H1 (cell line): ENCODE data around the gene HOXC11. TPM values are rescaled to one million over a fixed set of nuclear protein-coding genes. Genes with fewer than 3 reads are reported as not detected.

Source experiments
- BRCA1 ChIP-seq: IDR thresholded peaks from 2 replicates; pipeline ENCODE4 v1.6.1; 2012; ENCODE audit warnings: low read depth, low read length, improper control_type of control experiment
- CBX5 ChIP-seq: fragments of 300-800, 300-1000 bp; sonication (generic); IDR thresholded peaks from 2 replicates; pipeline ENCODE4 v1.7.1; 2016; ENCODE audit warnings: antibody characterized with exemption, low read length, low read depth
- CBX8 ChIP-seq: fragments of 300-800, 300-1000 bp; sonication (generic); IDR thresholded peaks from 2 replicates; pipeline ENCODE4 v1.7.1; 2016; ENCODE audit warnings: low read depth, low read length, borderline replicate concordance
- CTBP2 ChIP-seq: IDR thresholded peaks from 2 replicates; pipeline ENCODE4 v1.7.0; 2011; ENCODE audit warnings: borderline replicate concordance, mild to moderate bottlenecking, moderate library complexity, mixed read lengths, low read length; ENCODE audit not compliant: insufficient read depth, insufficient read length
- EGR1 ChIP-seq: IDR thresholded peaks from 2 replicates; pipeline ENCODE4 v1.6.1; 2011; ENCODE audit warnings: low read depth, low read length, borderline replicate concordance
- FOSL1 ChIP-seq: IDR thresholded peaks from 2 replicates; pipeline ENCODE4 v1.6.1; 2011; ENCODE audit warnings: mild to moderate bottlenecking, low read depth, low read length, moderate library complexity; ENCODE audit not compliant: insufficient read depth
- GTF2F1 ChIP-seq: IDR thresholded peaks from 2 replicates; pipeline ENCODE4 v1.6.1; 2012; ENCODE audit warnings: low read depth, low read length, improper control_type of control experiment, borderline replicate concordance
- HDAC2 ChIP-seq, 2 experiments: fragments of 300-600 bp in 1 of 2; sonication (generic) in 1 of 2; IDR thresholded peaks; 2 replicates each; pipeline ENCODE4 v1.6.1; 2011 to 2012; ENCODE audit warnings: low read depth in 2 of 2, low read length in 2 of 2, mild to moderate bottlenecking in 2 of 2, moderate library complexity in 2 of 2, borderline replicate concordance in 1 of 2, inconsistent platforms in 1 of 2
- HDAC6 ChIP-seq: IDR thresholded peaks from one replicate; pipeline ENCODE4 v1.7.1; 2012; ENCODE audit warnings: low read depth, mild to moderate bottlenecking, inconsistent platforms, low read length, moderate library complexity
- MAX ChIP-seq: IDR thresholded peaks from 2 replicates; pipeline ENCODE4 v1.6.1; 2012; ENCODE audit warnings: inconsistent platforms
- RNF2 ChIP-seq: fragments of 200-900, 300-1000 bp; sonication (generic); IDR thresholded peaks from 2 replicates; pipeline ENCODE4 v1.7.1; 2016; ENCODE audit warnings: borderline replicate concordance, low read depth, mild to moderate bottlenecking, antibody characterized with exemption, low read length; ENCODE audit not compliant: poor library complexity, severe bottlenecking; ENCODE audit errors: missing control alignments
- SP1 ChIP-seq: IDR thresholded peaks from 2 replicates; pipeline ENCODE4 v1.6.1; 2011; ENCODE audit warnings: low read depth, low read length
- SP2 ChIP-seq: IDR thresholded peaks from 2 replicates; pipeline ENCODE4 v1.6.1; 2012; ENCODE audit warnings: mild to moderate bottlenecking, low read length, inconsistent platforms
- SUZ12 ChIP-seq: fragments of 200-600 bp; sonication (generic); IDR thresholded peaks from 2 replicates; pipeline ENCODE4 v1.6.1; 2012; ENCODE audit warnings: mild to moderate bottlenecking, inconsistent platforms, low read length, moderate library complexity, mixed read lengths
- USF2 ChIP-seq: IDR thresholded peaks from 2 replicates; pipeline ENCODE4 v1.6.1; 2011; ENCODE audit warnings: low read length, improper control_type of control experiment
- ZNF274 ChIP-seq: IDR thresholded peaks from 2 replicates; pipeline ENCODE4 v1.7.0; 2012; ENCODE audit warnings: low read length, borderline replicate concordance; ENCODE audit errors: extremely low read depth
- polyA plus RNA-seq, 7 experiments: library from polyadenylated mRNA; depleted of rRNA in 3 of 7; stranded (reverse) in 5 of 7; unstranded in 2 of 7; fragments of >200 nt in 5 of 7; fragments of 200-250 nt in 2 of 7; gene quantifications; 1 replicate in 5 of 7; 2 replicates in 1 of 7; 4 replicates in 1 of 7; pipeline versions ENCODE4 v1.2.1 to v1.2.3, GENCODE V29; 2011 to 2013; ENCODE audit warnings: missing spikeins in 2 of 7, mixed read lengths in 2 of 7
- total RNA-seq: library from RNA; stranded (reverse); fragmentation: NEBNext Ultra II Directional; extraction: Animal tissue kit (Norgen Biotek cat#: 25700); gene quantifications from 2 replicates; pipeline ENCODE4 v1.2.1, GENCODE V29; 2021
- TF ChIP-seq, protein P1 (sequence below), 3 experiments: IDR thresholded peaks; 1 replicate in 2 of 3; 2 replicates in 1 of 3; pipeline versions ENCODE4 v1.5.1 to v1.6.1; 2011; ENCODE audit warnings: low read length in 3 of 3, mild to moderate bottlenecking in 3 of 3, inconsistent platforms in 2 of 3, low read depth in 1 of 3, moderate library complexity in 1 of 3; ENCODE audit not compliant: insufficient read depth in 1 of 3; ENCODE audit errors: control extremely low read depth in 1 of 3

The HOXC11 gene
- total and polyA plus RNA-seq, 2 of the 8 experiments (the other 6 are each of a cell fraction or from before 2014, with no cell fraction given), result not detected

DNA sequence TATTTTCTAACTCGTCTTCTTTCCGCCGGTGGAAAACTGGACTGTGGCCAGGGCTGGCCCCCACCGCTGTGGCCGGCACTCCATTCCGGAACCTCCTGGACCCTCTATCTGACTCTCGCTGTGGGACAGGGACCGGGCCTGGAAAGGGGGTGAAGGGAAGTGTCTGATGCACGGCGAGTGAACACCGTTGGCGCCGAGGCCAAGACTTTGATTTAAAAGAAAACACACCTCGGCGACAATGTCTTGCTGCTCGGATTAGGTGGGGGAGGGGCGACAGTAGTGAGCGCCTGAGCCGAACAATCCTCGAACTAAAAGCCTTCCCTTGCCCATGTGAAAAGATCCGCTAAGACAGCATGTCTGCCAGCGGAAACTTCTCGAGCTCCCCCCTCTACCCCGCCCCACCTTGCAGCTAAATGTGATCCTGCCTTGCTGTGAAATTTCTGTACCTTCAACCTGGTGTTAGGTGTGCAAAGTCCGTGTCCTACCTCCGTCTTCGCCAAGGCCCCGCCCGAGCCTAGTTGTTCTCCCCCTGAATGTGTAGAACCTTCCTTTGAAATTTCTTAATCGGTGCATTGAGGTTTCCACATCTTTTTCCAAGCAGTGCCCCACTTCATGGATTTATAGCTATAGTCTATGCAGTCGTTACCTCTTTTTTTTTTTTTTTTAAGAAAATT is 2.7 kb downstream of the HOXC11 start (continued):
- TF ChIP-seq, protein P1, sequence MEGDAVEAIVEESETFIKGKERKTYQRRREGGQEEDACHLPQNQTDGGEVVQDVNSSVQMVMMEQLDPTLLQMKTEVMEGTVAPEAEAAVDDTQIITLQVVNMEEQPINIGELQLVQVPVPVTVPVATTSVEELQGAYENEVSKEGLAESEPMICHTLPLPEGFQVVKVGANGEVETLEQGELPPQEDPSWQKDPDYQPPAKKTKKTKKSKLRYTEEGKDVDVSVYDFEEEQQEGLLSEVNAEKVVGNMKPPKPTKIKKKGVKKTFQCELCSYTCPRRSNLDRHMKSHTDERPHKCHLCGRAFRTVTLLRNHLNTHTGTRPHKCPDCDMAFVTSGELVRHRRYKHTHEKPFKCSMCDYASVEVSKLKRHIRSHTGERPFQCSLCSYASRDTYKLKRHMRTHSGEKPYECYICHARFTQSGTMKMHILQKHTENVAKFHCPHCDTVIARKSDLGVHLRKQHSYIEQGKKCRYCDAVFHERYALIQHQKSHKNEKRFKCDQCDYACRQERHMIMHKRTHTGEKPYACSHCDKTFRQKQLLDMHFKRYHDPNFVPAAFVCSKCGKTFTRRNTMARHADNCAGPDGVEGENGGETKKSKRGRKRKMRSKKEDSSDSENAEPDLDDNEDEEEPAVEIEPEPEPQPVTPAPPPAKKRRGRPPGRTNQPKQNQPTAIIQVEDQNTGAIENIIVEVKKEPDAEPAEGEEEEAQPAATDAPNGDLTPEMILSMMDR (IDR thresholded peaks at IDR 0.05; ENCODE audit: control extremely low read depth in 1 of 3, insufficient read depth in 1 of 3, low read depth in 1 of 3, low read length in 3 of 3), result no peak
- TF ChIP-seq CTBP2, result peak; percentile 91
- TF ChIP-seq CBX8, result 0 out of 2 replicates have a peak, but pooled peaks have one; percentile 67
- TF ChIP-seq MAX, result peak; percentile 9; the same call in 1 of the 2 replicates
- peak; percentile 15; the same call in 1 of the 2 replicates for TF ChIP-seq SUZ12
- peak; percentile 71 for TF ChIP-seq SP1
- no peak for TF ChIP-seq HDAC2 (IDR thresholded peaks at IDR 0.05; ENCODE audit: borderline replicate concordance in 1 of 2, low read depth in 2 of 2, low read length in 2 of 2)
- no peak for TF ChIP-seq USF2
- TF ChIP-seq BRCA1, result no peak
- TF ChIP-seq SP2, result no peak
- no peak for TF ChIP-seq RNF2
- TF ChIP-seq CBX5, result no peak
- 0 out of 2 replicates have a peak, but pooled peaks have one; percentile 25 for TF ChIP-seq EGR1
- TF ChIP-seq HDAC6, result no peak
- no peak for TF ChIP-seq FOSL1
- TF ChIP-seq GTF2F1, result no peak
- no peak for TF ChIP-seq ZNF274
